Measurements from ENCODE around the gene NUPR1. TPM values are rescaled to one million over a fixed set of nuclear protein-coding genes. Genes with fewer than 3 reads are reported as not detected.

NUPR1 gene
- total and polyA plus RNA-seq, 2 experiments from 2014 or later: 22.3 to 321 TPM

GRCh38 chr16:28556914-28557320 is 18.1 kb upstream of the NUPR1 start:
- Histone ChIP-seq H3F3A (ENCODE audit: insufficient read depth) (no peaks in the 10 kb centered on the region), H3K9ac (no peak overlapping the region), H3K27me3 (replicated peaks; ENCODE audit: insufficient read depth) (no peaks in the 10 kb centered on the region), H3K36me3 (ENCODE audit: low read depth) (0 out of 2 replicates have a peak, but pooled peaks cover 4% of the 10 kb centered on the region), H4K20me1 (ENCODE audit: insufficient read depth) (no peaks in the 10 kb centered on the region), H3K9me3 (ENCODE audit: low read depth) (no peaks in the 10 kb centered on the region), H3K4me2 (ENCODE audit: unreplicated experiment) (no peak overlapping the region), H3K79me2 (ENCODE audit: insufficient read depth) (peaks cover 7% of the 10 kb centered on the region; the same call in 1 of the 2 replicates), H3K9me2 (ENCODE audit: insufficient read depth) (no peaks in the 10 kb centered on the region), H3K4me3 (no peak overlapping the region), H2AFZ (no peak overlapping the region), H3K27ac (no peak overlapping the region), H3K4me1 (ENCODE audit: insufficient read depth) (peaks cover 7% of the 10 kb centered on the region; the same call in 1 of the 2 replicates)
- no peak for TF ChIP-seq EZH2 (IDR thresholded peaks at IDR 0.05; ENCODE audit: insufficient read depth, poor library complexity, severe bottlenecking)
- no peak for TF ChIP-seq EZH2phosphoT487 (IDR thresholded peaks at IDR 0.05; ENCODE audit: insufficient read depth, low read depth)
- 99 to 100% methylated on average over 2 of the region's 2 CpGs for WGBS, 2 experiments (ENCODE audit: low coverage in 1 of 2, low lambda C conversion rate in 2 of 2, missing lambda C conversion rate in 2 of 2)
- in situ Hi-C loops (cut with MboI): no loop called here
- DNase-seq: no peak

DNA sequence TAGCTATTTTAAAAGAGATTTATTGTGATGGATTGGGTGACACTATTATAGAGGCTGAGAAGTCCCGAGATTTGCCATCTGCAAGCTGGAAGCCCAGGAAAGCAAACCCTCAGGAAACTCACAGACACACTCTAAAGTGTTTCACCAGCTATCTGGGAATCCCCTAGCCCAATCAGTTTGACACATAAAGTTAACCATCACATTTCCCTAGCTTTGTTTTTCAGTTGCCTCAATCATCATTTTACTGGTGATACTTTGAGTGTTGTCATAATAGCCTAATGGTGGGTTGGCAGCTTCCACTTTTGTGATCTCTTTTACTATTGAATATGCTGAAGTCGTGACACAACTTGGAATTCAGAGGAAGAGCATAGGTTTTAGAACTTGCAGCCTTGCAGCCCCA is 16.8 kb upstream of the NUPR1 start:
- no peak for DNase-seq
- TF ChIP-seq EZH2 (IDR thresholded peaks at IDR 0.05; ENCODE audit: insufficient read depth, poor library complexity, severe bottlenecking) (no peak), EZH2phosphoT487 (IDR thresholded peaks at IDR 0.05; ENCODE audit: insufficient read depth, low read depth) (no peak)
- H3F3A ChIP-seq (ENCODE audit: insufficient read depth): no peaks in the 10 kb centered on the region
- H3K79me2 ChIP-seq (ENCODE audit: insufficient read depth): peaks cover 7% of the 10 kb centered on the region; the same call in 1 of the 2 replicates
- 0 out of 2 replicates have a peak, but pooled peaks cover 4% of the 10 kb centered on the region for H3K36me3 ChIP-seq (ENCODE audit: low read depth)
- H2AFZ ChIP-seq: no peak overlapping the region
- H3K4me1 ChIP-seq (ENCODE audit: insufficient read depth): peaks cover 7% of the 10 kb centered on the region; the same call in 1 of the 2 replicates
- H3K4me3 ChIP-seq: no peak overlapping the region
- in situ Hi-C loops (cut with MboI): no loop called here
- H3K9me3 ChIP-seq (ENCODE audit: low read depth): no peaks in the 10 kb centered on the region
- H3K9ac ChIP-seq: no peak overlapping the region
- no peaks in the 10 kb centered on the region for H4K20me1 ChIP-seq (ENCODE audit: insufficient read depth)
- no peaks in the 10 kb centered on the region for H3K9me2 ChIP-seq (ENCODE audit: insufficient read depth)
- no peaks in the 10 kb centered on the region for H3K27me3 ChIP-seq (replicated peaks; ENCODE audit: insufficient read depth)
- no peak overlapping the region for H3K27ac ChIP-seq
- 80 to 82% methylated on average over 2 of the region's 2 CpGs for WGBS, 2 experiments (ENCODE audit: low coverage in 1 of 2, low lambda C conversion rate in 2 of 2, missing lambda C conversion rate in 2 of 2)
- no peak overlapping the region for H3K4me2 ChIP-seq (ENCODE audit: unreplicated experiment)

- Histone ChIP-seq H3K4me1 (ENCODE audit: insufficient read depth) (peaks cover 7% of the 10 kb centered on the region; the same call in 1 of the 2 replicates), H2AFZ (peak overlapping the region; percentile 89), H3K27ac (no peak overlapping the region), H3K9me2 (ENCODE audit: insufficient read depth) (no peaks in the 10 kb centered on the region), H3K4me3 (peak overlapping the region; percentile 77), H4K20me1 (ENCODE audit: insufficient read depth) (no peaks in the 10 kb centered on the region), H3K27me3 (replicated peaks; ENCODE audit: insufficient read depth) (no peaks in the 10 kb centered on the region), H3K4me2 (ENCODE audit: unreplicated experiment) (peak overlapping the region; percentile 77), H3K9me3 (ENCODE audit: low read depth) (no peaks in the 10 kb centered on the region), H3K36me3 (ENCODE audit: low read depth) (0 out of 2 replicates have a peak, but pooled peaks cover 4% of the 10 kb centered on the region), H3K9ac (peak overlapping the region; percentile 80), H3F3A (ENCODE audit: insufficient read depth) (no peaks in the 10 kb centered on the region), H3K79me2 (ENCODE audit: insufficient read depth) (peaks cover 7% of the 10 kb centered on the region; the same call in 1 of the 2 replicates)
- WGBS, 2 experiments (ENCODE audit: low coverage in 1 of 2, low lambda C conversion rate in 2 of 2, missing lambda C conversion rate in 2 of 2): 70% methylated on average over 15 of the region's 15 CpGs
- in situ Hi-C loops (cut with MboI): no loop called here
- peak; percentile 31 for DNase-seq
- TF ChIP-seq EZH2 (IDR thresholded peaks at IDR 0.05; ENCODE audit: insufficient read depth, poor library complexity, severe bottlenecking) (no peak), EZH2phosphoT487 (IDR thresholded peaks at IDR 0.05; ENCODE audit: insufficient read depth, low read depth) (no peak)
Observed at GRCh38 chr16:28554634-28555423, 16.1 kb upstream of the NUPR1 start.

GRCh38 chr16:28553776-28554633 is 15.2 kb upstream of the NUPR1 start, which contains the start of gene SGF29:
Gene SGF29 (plus strand): TSS chr16:28553920. CDS start chr16:28581070, 27,150 bp downstream.
- H3K27me3 ChIP-seq (replicated peaks; ENCODE audit: insufficient read depth): no peaks in the 10 kb centered on the region
- WGBS, 2 experiments (ENCODE audit: low coverage in 1 of 2, low lambda C conversion rate in 2 of 2, missing lambda C conversion rate in 2 of 2): 1% methylated on average over 60 to 79 of the region's 88 CpGs
- in situ Hi-C loops (cut with MboI): no loop called here
- H3F3A ChIP-seq (ENCODE audit: insufficient read depth): no peaks in the 10 kb centered on the region
- peak within 1 kb of the TSS; percentile 78 for H3K27ac ChIP-seq
- peak within 1 kb of the TSS; percentile 77 for H3K4me3 ChIP-seq
- TF ChIP-seq EZH2 (IDR thresholded peaks at IDR 0.05; ENCODE audit: insufficient read depth, poor library complexity, severe bottlenecking) (no peak), EZH2phosphoT487 (IDR thresholded peaks at IDR 0.05; ENCODE audit: insufficient read depth, low read depth) (no peak)
- peak within 1 kb of the TSS; percentile 81 for H3K4me2 ChIP-seq (ENCODE audit: unreplicated experiment)
- no peaks in the 10 kb centered on the region for H3K9me3 ChIP-seq (ENCODE audit: low read depth)
- peaks cover 7% of the 10 kb centered on the region; the same call in 1 of the 2 replicates for H3K79me2 ChIP-seq (ENCODE audit: insufficient read depth)
- 0 out of 2 replicates have a peak, but pooled peaks cover 4% of the 10 kb centered on the region for H3K36me3 ChIP-seq (ENCODE audit: low read depth)
- DNase-seq: peak; percentile 95
- peak within 1 kb of the TSS; percentile 80 for H3K9ac ChIP-seq
- no peaks in the 10 kb centered on the region for H3K9me2 ChIP-seq (ENCODE audit: insufficient read depth)
- H4K20me1 ChIP-seq (ENCODE audit: insufficient read depth): no peaks in the 10 kb centered on the region
- H2AFZ ChIP-seq: peak within 1 kb of the TSS; percentile 89
- H3K4me1 ChIP-seq (ENCODE audit: insufficient read depth): peaks cover 7% of the 10 kb centered on the region; the same call in 1 of the 2 replicates
